OCI-LY3 (cell line): ENCODE results near the gene CST4.
"Not testable (repeated sequence)": the region's sequence is repeated elsewhere in the genome, so short reads cannot be mapped to it uniquely, and the experiment has no call there.

Experiments
- H2AFZ ChIP-seq: fragments of 200-600, 300-600 bp; shearing (Covaris generic); 2 replicates; pipeline ENCODE4 v1.6.0; 2014; ENCODE audit warnings: antibody characterized with exemption, low read depth, low read length
- H3K27ac ChIP-seq: fragments of 200-600, 300-600 bp; sonication (generic); 2 replicates; pipeline ENCODE4 v1.5.1; 2014; ENCODE audit warnings: mild to moderate bottlenecking, low read length, moderate library complexity, mixed read lengths
- H3K27me3 ChIP-seq: fragments of 200-600, 300-600 bp; sonication (generic); 2 replicates; pipeline ENCODE4 v1.6.1; 2014; ENCODE audit warnings: low read depth, low read length, mixed read lengths
- H3K36me3 ChIP-seq: fragments of 200-600, 300-600 bp; sonication (generic); replicated peaks from 2 replicates; pipeline ENCODE3; 2014; ENCODE audit warnings: low read depth, low read length, mixed read lengths
- H3K4me1 ChIP-seq: fragments of 300-600, 200-600 bp; sonication (generic); 2 replicates; pipeline ENCODE4 v1.6.1; 2014; ENCODE audit warnings: low read length, mixed read lengths
- H3K4me2 ChIP-seq: fragments of 200-600, 300-600 bp; sonication (generic); 2 replicates; pipeline ENCODE4 v1.6.1; 2014; ENCODE audit warnings: low read length, mixed read lengths
- H3K4me3 ChIP-seq: fragments of 300-600, 200-600 bp; sonication (generic); 2 replicates; pipeline ENCODE4 v1.5.1; 2014; ENCODE audit warnings: antibody characterized with exemption, mild to moderate bottlenecking, low read length, moderate library complexity
- H3K79me2 ChIP-seq: fragments of 300-600, 200-600 bp; shearing (Covaris generic); 2 replicates; pipeline ENCODE4 v1.6.1; 2014; ENCODE audit warnings: mild to moderate bottlenecking, low read length, mixed read lengths
- H3K9ac ChIP-seq: fragments of 300-600, 200-600 bp; shearing (Covaris generic); 2 replicates; pipeline ENCODE4 v1.6.0; 2014; ENCODE audit warnings: mild to moderate bottlenecking, low read length, moderate library complexity
- H3K9me3 ChIP-seq: fragments of 200-600, 300-600 bp; shearing (Covaris generic); 2 replicates; pipeline ENCODE4 v1.6.1; 2014; ENCODE audit warnings: low read length, mixed read lengths; ENCODE audit not compliant: insufficient read depth
- H4K20me1 ChIP-seq: fragments of 200-600, 300-600 bp; sonication (generic); 2 replicates; pipeline ENCODE4 v1.6.1; 2016; ENCODE audit warnings: low read length, mixed read lengths; ENCODE audit not compliant: insufficient read depth
- EZH2phosphoT487 ChIP-seq: fragments of 200-600 bp; shearing (Covaris generic); IDR thresholded peaks from 2 replicates; pipeline ENCODE4 v1.6.1; 2018; ENCODE audit warnings: antibody characterized with exemption, mixed run types, low read depth
- TF ChIP-seq, protein P1 (sequence below): fragments of 200-600, 300-600 bp; sonication (generic); IDR thresholded peaks from 2 replicates; pipeline ENCODE4 v1.5.1; 2014; ENCODE audit warnings: antibody characterized with exemption, low read length, low read depth

CST4 gene

GRCh38 chr20:23663180-23663579 lies 25.7 kb downstream of the CST4 start:
- H4K20me1 ChIP-seq: no peaks in the 10 kb centered on the region
- H3K36me3 ChIP-seq: no peaks in the 10 kb centered on the region
- no peak overlapping the region for H3K4me3 ChIP-seq
- no peak overlapping the region for H3K27ac ChIP-seq
- H3K27me3 ChIP-seq: peaks cover 22% of the 10 kb centered on the region
- no peaks in the 10 kb centered on the region for H3K79me2 ChIP-seq
- no peak for TF ChIP-seq EZH2phosphoT487
- TF ChIP-seq, protein P1, sequence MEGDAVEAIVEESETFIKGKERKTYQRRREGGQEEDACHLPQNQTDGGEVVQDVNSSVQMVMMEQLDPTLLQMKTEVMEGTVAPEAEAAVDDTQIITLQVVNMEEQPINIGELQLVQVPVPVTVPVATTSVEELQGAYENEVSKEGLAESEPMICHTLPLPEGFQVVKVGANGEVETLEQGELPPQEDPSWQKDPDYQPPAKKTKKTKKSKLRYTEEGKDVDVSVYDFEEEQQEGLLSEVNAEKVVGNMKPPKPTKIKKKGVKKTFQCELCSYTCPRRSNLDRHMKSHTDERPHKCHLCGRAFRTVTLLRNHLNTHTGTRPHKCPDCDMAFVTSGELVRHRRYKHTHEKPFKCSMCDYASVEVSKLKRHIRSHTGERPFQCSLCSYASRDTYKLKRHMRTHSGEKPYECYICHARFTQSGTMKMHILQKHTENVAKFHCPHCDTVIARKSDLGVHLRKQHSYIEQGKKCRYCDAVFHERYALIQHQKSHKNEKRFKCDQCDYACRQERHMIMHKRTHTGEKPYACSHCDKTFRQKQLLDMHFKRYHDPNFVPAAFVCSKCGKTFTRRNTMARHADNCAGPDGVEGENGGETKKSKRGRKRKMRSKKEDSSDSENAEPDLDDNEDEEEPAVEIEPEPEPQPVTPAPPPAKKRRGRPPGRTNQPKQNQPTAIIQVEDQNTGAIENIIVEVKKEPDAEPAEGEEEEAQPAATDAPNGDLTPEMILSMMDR: no peak
- H3K9me3 ChIP-seq: no peaks in the 10 kb centered on the region
- H3K4me1 ChIP-seq: no peaks in the 10 kb centered on the region
- no peak overlapping the region for H3K4me2 ChIP-seq
- no peak overlapping the region for H2AFZ ChIP-seq
- no peak overlapping the region for H3K9ac ChIP-seq

GRCh38 chr20:23662276-23662870 lies 26.5 kb downstream of the CST4 start:
- Histone ChIP-seq H3K9me3 (no peaks in the 10 kb centered on the region), H3K9ac (no peak overlapping the region), H3K27ac (no peak overlapping the region), H3K4me3 (no peak overlapping the region), H3K27me3 (peaks cover 22% of the 10 kb centered on the region), H3K4me1 (no peaks in the 10 kb centered on the region), H3K36me3 (no peaks in the 10 kb centered on the region), H2AFZ (no peak overlapping the region), H4K20me1 (no peaks in the 10 kb centered on the region), H3K4me2 (no peak overlapping the region), H3K79me2 (no peaks in the 10 kb centered on the region)
- no peak for TF ChIP-seq EZH2phosphoT487
- TF ChIP-seq, protein P1: no peak

- H3K9me3 ChIP-seq: no peaks in the 10 kb centered on the region
- H3K4me1 ChIP-seq: peaks cover 3% of the 10 kb centered on the region
- H2AFZ ChIP-seq: no peak overlapping the region
- H3K79me2 ChIP-seq: no peaks in the 10 kb centered on the region
- no peak for TF ChIP-seq EZH2phosphoT487
- TF ChIP-seq, protein P1: no peak
- peaks cover 25% of the 10 kb centered on the region; the same call in 1 of the 2 replicates for H3K27me3 ChIP-seq
- H3K4me2 ChIP-seq: no peak overlapping the region
- no peaks in the 10 kb centered on the region for H3K36me3 ChIP-seq
- H4K20me1 ChIP-seq: no peaks in the 10 kb centered on the region
- H3K4me3 ChIP-seq: no peak overlapping the region
- no peak overlapping the region for H3K27ac ChIP-seq
- H3K9ac ChIP-seq: no peak overlapping the region
Observed at GRCh38 chr20:23661002-23661429, 27.8 kb downstream of the CST4 start.

DNA sequence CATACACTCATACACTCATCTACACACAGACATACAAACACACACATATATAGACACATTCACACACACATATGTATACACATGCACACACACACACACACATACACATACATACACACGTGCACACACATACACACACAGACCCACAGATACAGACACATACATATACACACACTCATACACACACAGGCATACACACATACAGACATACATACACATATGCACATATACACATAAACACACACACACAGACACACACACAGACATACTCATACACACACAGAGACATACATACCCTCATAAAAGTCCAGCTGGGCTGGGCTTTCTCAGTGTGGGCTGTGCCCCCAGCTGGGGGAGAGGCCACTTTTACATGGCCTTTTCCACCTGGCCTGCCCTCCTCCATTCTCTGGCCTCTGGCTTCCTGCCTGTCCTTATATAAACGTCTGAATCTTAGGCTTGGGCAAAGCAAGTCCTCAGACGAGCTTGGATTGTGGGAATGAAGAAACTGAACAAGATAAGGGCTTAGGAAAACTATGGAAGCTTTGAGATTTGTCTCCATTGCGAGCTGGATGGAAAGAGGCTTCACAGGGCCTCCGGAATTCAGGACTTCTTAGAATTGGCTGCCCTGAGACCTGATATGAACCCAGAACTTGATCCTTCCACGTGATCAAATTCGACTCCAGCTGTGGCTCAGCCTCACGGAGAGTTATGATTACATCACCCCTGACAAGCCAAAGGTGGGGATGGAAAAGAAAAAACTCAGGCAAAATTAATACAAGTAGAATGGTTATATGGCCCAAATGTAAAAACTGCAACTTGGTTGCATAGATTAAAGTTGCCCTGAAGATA lies 28.6 kb downstream of the CST4 start:
- no peak overlapping the region for H2AFZ ChIP-seq
- H3K9me3 ChIP-seq: no peaks in the 10 kb centered on the region
- no peak overlapping the region for H3K4me2 ChIP-seq
- H3K4me1 ChIP-seq: peaks cover 11% of the 10 kb centered on the region
- TF ChIP-seq, protein P1: no peak
- TF ChIP-seq EZH2phosphoT487: no peak
- H3K9ac ChIP-seq: no peak overlapping the region
- H4K20me1 ChIP-seq: no peaks in the 10 kb centered on the region
- no peak overlapping the region for H3K27ac ChIP-seq
- H3K27me3 ChIP-seq: peaks cover 20% of the 10 kb centered on the region; the same call in 1 of the 2 replicates
- no peaks in the 10 kb centered on the region for H3K36me3 ChIP-seq
- H3K79me2 ChIP-seq: no peaks in the 10 kb centered on the region
- no peak overlapping the region for H3K4me3 ChIP-seq

GRCh38 chr20:23659610-23659988 lies 29.2 kb downstream of the CST4 start:
- H4K20me1 ChIP-seq, H3K9me3 ChIP-seq, H3K4me3 ChIP-seq, H2AFZ ChIP-seq, H3K4me2 ChIP-seq, H3K27ac ChIP-seq, H3K36me3 ChIP-seq, H3K9ac ChIP-seq, H3K79me2 ChIP-seq: not testable (repeated sequence)
- Histone ChIP-seq H3K4me1 (peaks cover 17% of the 10 kb centered on the region), H3K27me3 (peaks cover 17% of the 10 kb centered on the region; the same call in 1 of the 2 replicates)
